HG03103 (cell line): ENCODE measurements around the gene TENT5C.
A peak's percentile ranks its signal among the peaks of the same experiment; 100 is the strongest.

Experiments
- ATAC-seq: cut with Tn5 transposase; IDR thresholded peaks from one replicate; pipeline ENCODE4 v1.9.1; 2021; ENCODE audit warnings: low read depth; ENCODE audit not compliant: unreplicated experiment

TENT5C gene

DNA sequence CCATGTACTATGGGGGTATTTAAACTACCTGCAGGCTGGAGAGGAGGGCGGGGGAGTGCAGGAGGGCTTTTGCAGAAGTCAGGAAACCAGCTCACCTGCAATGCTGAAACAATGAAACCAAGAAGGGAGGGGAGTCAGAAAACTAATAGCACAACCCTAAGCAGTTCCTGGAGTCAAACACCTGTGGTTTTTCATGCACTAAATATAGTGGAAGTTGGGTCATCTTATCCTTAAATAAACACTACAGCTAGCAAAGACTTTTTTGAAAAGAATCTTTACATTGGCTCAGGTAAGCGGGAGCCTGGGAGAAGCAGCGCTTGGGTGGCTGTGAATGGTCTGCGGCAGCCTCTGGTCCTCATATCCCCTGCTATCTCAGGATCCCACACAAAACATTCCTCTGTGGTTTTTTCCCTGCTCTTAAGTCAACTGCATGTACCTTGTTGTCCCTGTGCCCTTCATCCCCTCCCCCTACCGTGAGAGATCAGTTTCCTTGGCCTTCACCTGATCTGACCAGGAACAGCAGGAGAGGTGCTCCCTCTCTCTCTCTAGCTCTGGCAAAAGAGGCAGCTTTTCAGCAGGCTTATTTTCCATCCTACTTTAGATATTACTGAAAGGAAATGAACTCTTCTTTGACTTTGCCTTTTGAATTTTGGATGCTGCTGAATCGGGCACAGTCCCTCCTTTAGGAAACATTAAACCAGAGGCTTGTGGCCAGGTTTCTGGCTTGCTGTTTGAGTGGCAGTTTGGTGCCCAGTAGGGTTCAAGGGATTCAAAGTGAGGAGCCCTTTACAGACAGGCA, 26.6 kb downstream of the TENT5C start:
- no peak for ATAC-seq

DNA sequence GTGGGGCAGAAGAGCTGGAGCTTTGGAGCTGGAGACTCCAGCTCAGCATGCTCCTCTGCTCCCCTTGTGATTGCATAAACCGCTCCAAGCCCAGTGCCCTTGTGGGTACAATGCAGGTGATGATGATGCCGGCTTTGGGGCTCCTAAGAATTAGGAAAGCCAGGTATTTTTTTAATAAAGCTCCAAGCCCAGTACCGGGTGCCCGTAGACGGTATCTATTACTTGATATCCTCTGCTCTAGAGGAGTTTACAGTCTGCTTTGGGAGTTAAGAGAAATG, 27.2 kb downstream of the TENT5C start:
- no peak for ATAC-seq

DNA sequence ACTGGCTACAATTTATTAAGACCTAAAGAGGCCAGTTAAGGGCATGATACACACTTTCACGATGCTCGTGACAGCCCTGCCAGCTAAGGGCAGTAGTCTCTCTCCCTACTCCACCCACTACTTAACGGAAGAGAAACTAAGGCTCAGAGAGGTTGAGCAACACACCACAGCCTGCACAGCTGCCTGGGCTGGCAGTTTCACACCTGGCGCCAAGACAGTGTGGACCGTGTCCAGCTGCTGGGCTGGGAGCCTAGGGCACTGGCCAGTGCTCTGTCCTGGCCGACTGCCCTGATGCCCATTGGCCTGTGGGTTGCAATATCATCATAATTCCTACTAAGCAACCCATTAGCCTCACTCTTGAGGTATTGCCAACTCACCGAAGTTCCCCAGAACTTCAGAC, 27.6 kb downstream of the TENT5C start:
- ATAC-seq, result no peak

DNA sequence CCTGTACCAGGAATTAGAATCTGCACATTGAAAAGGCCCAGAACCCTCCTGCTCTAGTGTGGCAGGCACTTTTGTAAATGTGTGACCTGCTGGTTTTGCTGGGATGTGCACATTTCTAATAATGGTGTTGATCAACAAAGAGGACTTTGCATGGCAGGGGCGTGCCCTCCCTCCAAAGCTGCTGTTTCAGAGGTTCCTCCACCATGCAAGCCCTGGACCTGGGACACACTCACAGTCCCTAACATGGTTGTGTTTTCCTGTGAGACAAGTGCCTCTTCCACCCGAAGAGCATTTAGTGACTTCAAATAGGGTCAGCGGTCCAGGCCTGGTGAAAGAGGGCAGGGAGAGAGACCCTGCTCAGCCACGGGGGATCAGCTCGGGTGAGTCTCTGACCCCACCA, 28.1 kb downstream of the TENT5C start:
- ATAC-seq, result no peak

DNA sequence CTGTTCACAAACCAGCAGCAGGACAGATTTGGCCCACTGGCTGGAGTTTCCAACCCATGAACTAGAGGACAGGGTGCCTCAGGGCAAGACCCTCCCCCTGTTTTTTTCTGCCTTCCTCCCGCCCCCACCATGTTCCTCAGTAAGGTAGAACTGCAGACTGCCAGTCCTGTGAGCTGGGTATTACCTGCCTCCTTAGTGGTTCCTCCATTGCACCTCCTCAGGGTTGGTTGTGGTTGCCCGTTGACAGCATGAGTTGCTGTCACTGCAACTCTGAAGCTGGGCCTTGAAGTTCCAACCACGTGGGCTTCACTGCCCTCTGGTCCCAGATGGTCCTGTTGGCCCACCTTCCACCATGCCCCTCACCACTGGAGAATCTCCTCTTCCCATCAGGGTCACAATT, 28.8 kb downstream of the TENT5C start:
- ATAC-seq, result no peak

DNA sequence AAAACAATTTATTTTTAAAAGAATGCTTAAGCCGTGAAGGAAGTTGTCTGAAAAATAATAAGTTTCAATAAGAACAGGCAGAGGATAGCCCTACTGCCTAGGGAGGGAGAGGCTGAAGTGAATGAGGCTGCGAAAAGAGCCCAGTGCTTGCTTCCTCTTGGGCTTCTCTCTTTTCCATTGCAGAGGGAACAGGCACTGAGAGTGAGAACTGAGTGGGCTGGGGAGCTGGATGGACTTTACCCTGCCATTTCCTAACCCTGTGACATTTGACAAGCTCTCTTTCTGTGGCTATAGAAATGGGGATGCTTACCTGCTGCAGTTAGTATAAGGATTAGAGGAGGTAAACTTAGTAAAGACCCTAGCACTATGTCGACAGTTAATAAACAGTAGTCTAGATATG, 30.0 kb downstream of the TENT5C start:
- no peak for ATAC-seq

DNA sequence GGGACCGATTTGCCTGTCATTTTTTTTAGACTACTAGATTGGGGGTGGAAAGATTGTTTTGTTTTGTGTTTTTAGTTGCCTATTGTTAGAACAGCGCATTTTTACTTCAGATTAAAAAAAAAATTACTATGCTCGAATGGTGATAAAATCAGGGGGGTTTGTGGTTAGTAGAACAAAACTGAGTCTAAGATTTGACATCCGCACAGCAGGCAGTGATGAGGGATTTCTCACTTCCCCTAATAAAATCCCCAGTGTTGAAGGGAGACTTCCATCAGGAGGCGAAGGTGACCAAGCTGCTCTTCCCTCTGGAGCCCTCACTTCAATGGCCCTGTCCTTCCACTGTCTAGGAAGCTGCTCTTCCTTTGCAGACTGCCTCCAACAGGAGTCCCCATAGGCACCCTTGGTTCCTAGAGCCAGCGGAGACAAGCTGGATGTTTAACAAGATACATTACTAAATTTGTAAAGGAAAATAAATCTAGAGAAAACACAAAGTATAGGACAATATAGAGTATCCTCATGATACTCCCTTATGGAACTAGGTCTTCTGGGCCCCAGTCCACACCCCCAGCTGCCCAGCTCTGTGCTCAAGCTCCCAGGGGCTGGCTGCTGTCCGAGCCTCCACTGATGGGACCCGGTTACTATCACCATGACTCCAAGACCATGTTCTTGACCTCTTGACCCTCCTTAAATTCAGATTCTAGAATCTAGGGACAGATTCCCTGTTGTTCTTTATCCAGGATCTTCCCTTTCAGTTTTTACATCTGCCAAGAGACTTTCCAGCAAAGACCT, 31.0 kb downstream of the TENT5C start:
- no peak for ATAC-seq

DNA sequence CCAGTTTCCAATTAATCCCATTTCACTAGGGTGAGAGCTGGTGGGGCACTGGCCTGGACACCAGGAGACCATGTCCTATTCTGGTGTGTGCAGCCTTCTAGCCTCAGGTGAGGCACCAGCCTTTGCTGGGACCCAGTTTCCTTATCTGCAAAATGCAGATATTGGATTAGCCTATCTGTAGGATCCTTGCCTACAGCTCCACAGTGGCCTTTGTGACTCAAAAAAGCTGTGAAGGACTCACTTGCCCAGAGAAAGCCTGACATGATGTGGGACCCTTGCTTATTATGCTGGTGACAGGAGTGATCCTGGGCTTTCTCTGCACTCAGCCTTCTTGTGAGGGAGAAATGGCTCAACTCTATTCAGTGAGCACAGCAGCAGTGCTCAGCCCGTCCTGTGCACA, 32.3 kb downstream of the TENT5C start:
- no peak for ATAC-seq

DNA sequence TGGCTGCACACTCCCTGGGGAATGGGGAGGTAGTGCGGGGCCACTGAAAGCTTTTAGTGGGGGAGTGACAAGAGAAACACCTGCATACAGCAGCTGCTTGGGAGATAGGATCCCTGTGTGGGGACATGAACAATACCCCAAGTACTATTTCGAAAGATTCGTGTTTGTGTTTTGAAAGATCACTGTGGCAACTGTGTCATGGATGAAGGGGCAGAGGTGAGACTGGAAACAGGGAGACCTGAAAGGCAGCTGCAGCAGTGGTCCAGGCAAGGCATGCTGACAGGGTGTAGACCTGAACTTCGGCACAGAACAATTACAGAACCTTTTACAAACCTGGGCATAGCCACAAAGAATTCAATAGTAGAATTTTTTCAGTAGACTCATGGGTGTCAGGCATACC, 32.9 kb downstream of the TENT5C start:
- no peak for ATAC-seq

DNA sequence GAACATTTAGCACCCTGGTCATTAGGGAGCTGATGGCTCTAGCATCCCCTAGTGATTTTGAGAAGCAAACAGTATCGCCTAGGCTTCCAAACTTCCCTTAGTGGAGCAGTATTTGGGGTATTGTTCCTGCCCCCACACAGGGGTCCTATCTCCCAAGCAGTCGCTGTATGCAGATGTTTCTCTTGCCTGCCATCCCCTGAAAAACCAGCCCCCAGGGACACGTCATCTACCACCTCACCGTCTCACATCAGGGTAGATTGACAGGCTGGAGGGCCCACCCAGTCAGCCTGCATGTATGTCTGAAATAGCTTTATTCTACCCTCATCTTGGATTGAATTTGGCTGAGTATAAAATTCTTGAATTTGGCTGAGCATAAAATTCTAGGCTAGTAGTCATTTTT, 33.9 kb downstream of the TENT5C start:
- ATAC-seq, result no peak

DNA sequence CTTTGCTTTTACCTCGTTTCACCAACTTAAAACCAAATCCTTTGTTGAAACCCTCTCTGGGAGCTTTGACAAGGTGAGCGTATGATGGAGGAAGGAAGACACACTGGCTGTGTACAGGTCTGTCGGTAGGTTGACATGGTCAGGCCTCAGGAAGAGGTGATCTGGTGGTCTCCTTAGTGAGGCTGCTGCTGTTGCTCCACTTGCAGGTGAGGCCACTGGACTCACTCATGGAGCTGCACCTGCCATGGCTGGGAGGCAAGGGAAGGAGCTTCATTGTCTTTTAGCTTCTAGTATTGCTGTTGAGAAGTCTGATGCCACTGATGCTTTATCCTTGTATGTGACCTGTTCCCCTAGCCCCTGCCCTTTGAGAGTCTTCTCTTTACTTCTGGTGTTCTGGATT, 35.7 kb downstream of the TENT5C start:
- ATAC-seq, result no peak

DNA sequence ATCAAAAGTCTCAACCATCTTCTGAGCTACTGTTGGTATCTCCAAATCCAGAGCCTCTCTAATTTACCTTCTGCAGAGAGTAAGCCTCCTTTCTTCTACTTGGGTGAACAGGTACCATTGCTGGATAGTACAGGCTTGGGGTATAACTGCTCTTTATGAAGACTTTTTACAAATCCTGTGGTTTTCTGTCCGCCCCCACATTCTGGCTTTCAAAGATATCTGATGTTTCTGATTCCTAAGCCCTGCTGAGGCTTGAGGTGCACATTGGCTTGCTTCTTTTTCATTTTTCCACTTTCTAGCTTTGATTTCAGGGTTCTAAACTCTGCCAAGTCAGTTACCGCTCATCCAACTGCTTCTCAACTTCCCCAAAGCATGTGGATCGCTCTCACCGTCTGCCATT, 37.1 kb downstream of the TENT5C start:
- ATAC-seq, result no peak

DNA sequence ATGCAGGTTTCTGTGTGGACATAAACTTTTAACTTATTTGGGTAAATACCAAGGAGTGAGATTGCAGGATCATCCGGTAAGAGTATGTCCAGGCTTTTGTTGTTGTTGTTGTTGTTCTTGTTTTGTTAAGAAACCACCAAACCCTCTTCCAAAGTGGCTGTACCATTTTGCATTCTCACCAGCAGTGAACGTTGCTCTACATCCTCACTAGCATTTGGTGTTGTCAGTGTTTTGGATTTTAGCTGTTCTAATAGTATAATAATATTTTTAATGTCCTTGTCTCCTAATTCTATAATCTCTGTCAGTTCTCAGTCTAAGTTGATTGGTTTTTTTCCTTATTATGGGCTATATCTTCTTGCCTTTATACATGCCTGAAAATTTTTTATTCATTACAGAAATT, 37.8 kb downstream of the TENT5C start:
- no peak for ATAC-seq

DNA sequence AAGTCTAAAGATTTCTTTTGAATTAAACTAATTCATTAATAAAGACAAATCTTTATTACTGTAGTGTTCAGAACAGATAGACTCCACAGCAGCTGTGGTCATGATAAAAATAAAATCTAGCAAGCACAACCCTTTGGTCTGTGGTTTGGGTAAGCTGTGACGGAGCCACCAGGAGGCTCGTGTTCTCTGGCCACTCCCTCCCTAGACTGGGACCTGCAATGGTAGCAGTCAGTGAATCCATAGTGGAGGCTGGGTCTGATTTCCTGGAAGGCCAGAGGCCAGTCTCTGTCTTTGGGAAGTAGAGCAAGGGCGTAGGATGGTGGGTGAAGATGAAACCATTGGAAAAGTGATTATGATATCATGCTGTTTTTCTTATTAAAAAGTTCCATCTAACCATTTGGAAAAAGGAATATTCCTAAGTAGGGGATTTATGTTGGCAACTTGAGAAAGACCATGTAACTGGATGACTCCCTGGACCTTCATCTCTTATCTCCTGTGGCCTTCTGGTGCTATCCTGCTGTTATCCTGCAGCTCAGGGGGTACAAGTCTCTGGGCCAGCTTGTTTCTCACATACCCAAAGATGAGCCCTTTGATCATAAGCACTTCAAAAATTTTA, 39.0 kb downstream of the TENT5C start:
- peak; percentile 57 for ATAC-seq

DNA sequence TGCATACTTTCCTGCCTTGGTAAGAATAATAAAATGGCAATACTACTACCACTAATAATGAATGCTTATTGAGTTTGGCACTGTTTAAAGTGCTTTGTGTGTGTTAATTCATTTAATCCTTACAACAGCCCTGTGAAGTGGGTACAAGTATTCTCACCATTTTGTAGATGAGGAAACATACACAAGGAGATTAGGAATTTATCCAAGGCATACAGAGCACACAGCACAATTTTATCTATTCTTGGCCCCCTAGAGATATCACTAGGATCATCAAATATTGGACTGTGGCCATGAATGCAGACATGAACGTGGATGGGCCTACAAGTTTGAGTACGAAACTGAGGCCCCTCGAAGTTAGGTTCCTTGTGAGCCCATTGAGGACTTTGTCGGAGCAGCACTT, 39.5 kb downstream of the TENT5C start:
- ATAC-seq, result no peak

DNA sequence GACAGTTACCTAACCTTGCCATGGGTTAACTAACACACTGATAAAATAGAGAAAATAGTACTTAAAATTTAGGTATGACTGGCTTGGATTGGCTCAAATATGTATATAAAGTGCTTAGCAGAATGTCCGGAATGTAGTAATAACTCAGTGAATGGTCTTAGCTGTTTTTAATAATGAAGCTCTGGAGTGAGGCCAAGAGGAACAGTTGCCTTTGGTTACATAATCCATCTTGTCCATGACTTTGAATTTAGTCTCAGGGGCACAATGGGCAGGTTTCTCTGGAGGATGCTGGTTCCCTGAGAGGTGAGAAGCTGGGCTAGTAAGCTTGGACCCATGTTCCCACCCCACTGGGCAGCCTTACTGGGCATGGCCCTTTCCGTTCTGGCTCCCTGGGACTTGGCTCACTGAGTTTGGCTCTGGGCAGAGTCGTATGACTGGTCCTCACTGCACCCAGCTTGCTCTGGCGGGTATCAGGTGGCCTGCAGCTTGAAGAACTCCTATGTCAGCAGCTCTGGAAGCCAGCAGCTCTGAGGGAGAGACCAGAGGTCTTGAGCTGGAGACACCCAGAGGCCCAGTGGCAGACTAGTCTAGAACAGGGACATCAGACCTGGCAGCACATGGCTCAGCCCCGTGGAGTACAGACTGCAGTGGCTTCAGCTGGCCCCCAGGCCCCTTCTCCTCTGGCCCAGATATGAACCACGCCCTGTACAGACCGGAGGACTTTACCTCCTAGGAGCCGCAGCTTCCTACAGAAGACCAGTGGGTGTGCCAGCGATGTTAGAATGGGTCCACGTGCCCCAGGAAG, 40.4 kb downstream of the TENT5C start:
- no peak for ATAC-seq

DNA sequence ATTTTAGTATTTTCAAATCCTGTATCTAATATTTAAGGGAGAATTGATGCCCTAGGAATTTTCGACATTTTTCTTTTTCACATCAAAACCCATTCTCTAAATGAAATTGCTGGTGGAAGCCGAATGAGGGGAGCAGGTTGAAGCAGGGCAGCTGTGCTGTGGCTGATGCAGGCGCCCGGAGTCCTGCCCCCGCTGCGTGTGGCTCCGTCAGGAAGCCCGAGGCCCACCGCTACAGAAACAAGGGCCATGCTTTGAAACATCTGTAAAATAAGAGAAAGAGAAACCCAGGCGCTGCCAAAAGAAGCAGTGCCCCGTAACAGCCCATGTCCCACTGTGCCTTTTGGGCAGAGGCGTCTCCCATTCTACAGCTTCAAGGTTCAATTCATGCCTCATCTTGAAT, 41.1 kb downstream of the TENT5C start:
- ATAC-seq, result no peak

DNA sequence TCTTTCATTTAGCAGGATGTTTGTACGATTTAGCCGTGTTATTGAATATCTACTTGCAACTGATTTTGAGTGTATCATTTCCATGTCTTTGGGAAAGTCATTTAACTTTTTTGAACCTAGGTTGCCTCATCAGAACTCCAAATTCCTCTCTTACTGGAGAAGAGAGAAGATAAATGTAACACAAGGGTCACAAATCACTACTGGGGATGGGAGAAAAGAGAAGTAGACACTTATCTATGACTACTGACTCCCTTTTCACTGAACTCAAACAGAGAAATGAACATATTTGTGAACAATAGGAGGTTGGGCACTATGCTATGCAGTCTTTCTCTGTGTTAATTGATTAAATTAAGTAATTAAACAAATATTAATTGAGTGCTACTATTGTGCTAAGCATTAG, 42.2 kb downstream of the TENT5C start:
- no peak for ATAC-seq

DNA sequence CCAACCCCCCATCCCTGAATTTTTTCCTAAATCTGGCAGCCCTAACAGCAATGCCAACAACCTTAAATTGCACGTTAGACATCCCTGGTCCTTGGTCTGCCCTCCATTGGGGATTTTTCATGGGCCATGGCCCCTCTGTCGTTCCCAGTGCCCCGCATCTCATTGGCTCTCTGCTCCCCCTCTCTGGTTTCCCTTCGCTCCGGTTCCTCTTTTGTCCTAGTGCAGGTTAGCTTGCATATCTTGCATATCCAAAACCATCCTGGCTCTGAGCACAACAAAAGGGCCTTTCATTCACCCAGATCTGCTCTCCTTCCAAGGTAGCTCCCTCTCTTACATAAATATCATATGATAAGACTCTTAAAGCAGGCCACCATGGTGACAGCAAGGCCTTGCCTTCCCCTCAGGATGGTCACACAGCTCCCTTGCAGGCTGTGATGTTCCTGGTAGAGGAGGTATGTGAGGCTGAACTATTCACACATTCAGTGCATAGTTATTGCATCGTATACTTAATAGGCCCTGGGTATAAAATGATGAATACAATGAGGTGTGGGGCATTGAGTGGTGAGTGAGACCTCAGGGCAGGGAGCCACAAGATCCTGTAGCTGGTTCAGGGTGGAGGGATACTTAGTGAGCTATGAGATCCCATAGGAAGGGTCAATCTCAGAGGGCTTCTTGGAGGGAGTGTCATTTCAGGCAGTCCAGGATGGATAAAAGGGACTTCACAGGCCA, 45.2 kb downstream of the TENT5C start:
- no peak for ATAC-seq

DNA sequence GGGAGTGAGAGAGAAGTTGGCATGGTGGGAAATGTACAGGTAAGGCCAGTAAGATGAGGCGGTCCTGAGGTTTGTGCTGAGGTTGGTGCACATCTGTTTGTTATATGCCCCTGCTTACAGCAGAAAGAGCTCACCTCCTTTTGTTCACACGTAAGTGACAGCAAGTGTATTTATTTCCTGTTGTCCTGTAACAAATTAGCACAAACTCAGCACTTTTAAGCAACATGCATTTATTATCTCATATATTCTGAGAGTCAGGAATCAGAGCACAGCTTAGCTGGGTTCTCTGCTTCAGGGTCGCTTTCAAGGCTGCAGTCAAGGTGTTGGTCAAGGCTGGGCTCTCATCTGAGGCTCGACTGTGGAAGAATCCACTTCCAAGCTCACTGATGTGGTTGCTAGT, 45.8 kb downstream of the TENT5C start:
- no peak for ATAC-seq

DNA sequence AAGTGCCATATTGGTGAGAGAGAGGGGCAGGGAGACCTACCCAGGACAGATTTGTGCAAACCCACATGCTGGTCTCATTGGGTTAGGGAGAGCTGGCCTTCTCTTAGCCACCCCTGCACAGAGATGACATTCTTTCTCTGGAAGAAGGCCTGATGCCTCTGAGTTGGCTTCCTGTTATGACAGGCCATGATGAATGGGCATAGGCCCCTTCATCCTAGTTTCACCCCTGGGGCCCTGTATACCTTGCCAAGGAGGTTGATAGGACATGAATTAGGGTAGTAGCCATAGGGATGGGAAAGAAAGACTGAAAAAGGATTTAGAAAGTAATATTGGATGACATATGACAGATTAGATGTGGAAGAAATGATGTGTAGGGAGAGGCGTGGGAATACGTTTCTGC, 46.6 kb downstream of the TENT5C start:
- no peak for ATAC-seq
